Upper lobe of right lung (tissue), 1 donor: ENCODE measurements around the gene DROSHA. TPM values are rescaled to one million over a fixed set of nuclear protein-coding genes. Genes with fewer than 3 reads are reported as not detected.

Source experiments
- ATAC-seq: fragments of 200-7000 bp; cut with Tn5 transposase; one replicate; pipeline ENCODE4 v1.9.1; 2020; ENCODE audit warnings: mild to moderate bottlenecking, moderate library complexity
- DNase-seq: peaks from one replicate; pipeline ENCODE4 v3.0.0-alpha.2; 2020
- H3K27ac ChIP-seq: fragments of 200-600 bp; one replicate; pipeline ENCODE4 v1.8.0; 2022
- H3K27me3 ChIP-seq: fragments of 200-600 bp; one replicate; pipeline ENCODE4 v1.8.0; 2022; ENCODE audit warnings: mild to moderate bottlenecking
- H3K36me3 ChIP-seq: fragments of 200-600 bp; one replicate; pipeline ENCODE4 v1.8.0; 2022
- H3K4me1 ChIP-seq: fragments of 200-600 bp; one replicate; pipeline ENCODE4 v1.8.0; 2022
- H3K4me3 ChIP-seq: fragments of 200-600 bp; one replicate; pipeline ENCODE4 v1.8.0; 2022; ENCODE audit warnings: mild to moderate bottlenecking
- H3K9me3 ChIP-seq: fragments of 200-600 bp; one replicate; pipeline ENCODE4 v1.8.0; 2022
- CTCF ChIP-seq: fragments of 200-600 bp; IDR thresholded peaks from one replicate; pipeline ENCODE4 v1.8.0; 2022; ENCODE audit warnings: antibody characterized with exemption
- intact Hi-C: fragments of 100-400 bp; cut with DNase I; formaldehyde crosslinking; loops from one replicate; pipeline ENCODE4 v1.11.0; 2022
- total RNA-seq: library from RNA; stranded (reverse); fragmentation: NEBNext Ultra II Directional; extraction: Animal tissue kit (Norgen Biotek cat#: 25700); gene quantifications from one replicate; pipeline ENCODE4 v1.2.1, GENCODE V29; 2021
- donor health status: DM: no; HTN: yes; CAD: no; lungs with severe emphysema.

The DROSHA gene
- total RNA-seq, 1 donor from 2014 or later = 50.9 TPM

GRCh38 chr5:31416547-31416946 lies 115.3 kb downstream of the DROSHA start:
- no peaks in the 10 kb centered on the region for H3K27me3 ChIP-seq
- no peak for DNase-seq
- H3K4me3 ChIP-seq = no peak overlapping the region
- no peaks in the 10 kb centered on the region for H3K4me1 ChIP-seq
- intact Hi-C loops = no loop called here
- TF ChIP-seq CTCF = no peak
- peaks cover 68% of the 10 kb centered on the region for H3K36me3 ChIP-seq
- ATAC-seq = no peak
- no peaks in the 10 kb centered on the region for H3K9me3 ChIP-seq
- H3K27ac ChIP-seq = no peak overlapping the region

- TF ChIP-seq CTCF = no peak
- Histone ChIP-seq H3K36me3 (peaks cover 63% of the 10 kb centered on the region), H3K4me3 (no peak overlapping the region), H3K4me1 (no peaks in the 10 kb centered on the region), H3K9me3 (no peaks in the 10 kb centered on the region), H3K27ac (no peak overlapping the region), H3K27me3 (no peaks in the 10 kb centered on the region)
- no peak for ATAC-seq
- no peak for DNase-seq
- intact Hi-C loops = no loop called here
These were observed 115.9 kb downstream of the DROSHA start for GRCh38 chr5:31415960-31416359.

GRCh38 chr5:31415009-31415923 lies 116.6 kb downstream of the DROSHA start:
- intact Hi-C loops = no loop called here
- H3K36me3 ChIP-seq = peaks cover 61% of the 10 kb centered on the region
- H3K9me3 ChIP-seq = no peaks in the 10 kb centered on the region
- DNase-seq (no peak), ATAC-seq (no peak)
- H3K4me3 ChIP-seq = no peak overlapping the region
- no peaks in the 10 kb centered on the region for H3K27me3 ChIP-seq
- no peak for TF ChIP-seq CTCF
- no peak overlapping the region for H3K27ac ChIP-seq
- no peaks in the 10 kb centered on the region for H3K4me1 ChIP-seq

GRCh38 chr5:31413030-31413812 lies 118.7 kb downstream of the DROSHA start:
- TF ChIP-seq CTCF = no peak
- Histone ChIP-seq H3K27ac (no peak overlapping the region), H3K27me3 (no peaks in the 10 kb centered on the region), H3K4me1 (no peaks in the 10 kb centered on the region), H3K36me3 (peaks cover 57% of the 10 kb centered on the region), H3K4me3 (no peak overlapping the region), H3K9me3 (no peaks in the 10 kb centered on the region)
- DNase-seq (no peak), ATAC-seq (no peak)
- intact Hi-C loops = no loop called here

- peaks cover 58% of the 10 kb centered on the region for H3K36me3 ChIP-seq
- H3K9me3 ChIP-seq = no peaks in the 10 kb centered on the region
- no peak for ATAC-seq
- H3K27ac ChIP-seq = no peak overlapping the region
- no peak overlapping the region for H3K4me3 ChIP-seq
- intact Hi-C loops = no loop called here
- no peaks in the 10 kb centered on the region for H3K27me3 ChIP-seq
- TF ChIP-seq CTCF = no peak
- no peaks in the 10 kb centered on the region for H3K4me1 ChIP-seq
- no peak for DNase-seq
These were observed 119.6 kb downstream of the DROSHA start for GRCh38 chr5:31412324-31412723.
